Nucleus accumbens (tissue), 56 donors: ENCODE data around the gene ORM2.
"Not testable (repeated sequence)": the region's sequence is repeated elsewhere in the genome, so short reads cannot be mapped to it uniquely, and the experiment has no call there.

ENCODE experiments used
- DNase-seq, 56 donors: peaks; one replicate each; lab custom pipeline; 2025; lab: John Stamatoyannopoulos, UW

Gene ORM2

GRCh38 chr9:114312513-114312875 is 17.2 kb upstream of the ORM2 start:
- DNase-seq, result no peak

GRCh38 chr9:114313186-114313585 is 16.5 kb upstream of the ORM2 start:
- DNase-seq, result no peak

- DNase-seq, result no peak
Observed at GRCh38 chr9:114314256-114314867, 15.3 kb upstream of the ORM2 start.

- DNase-seq, result no peak
Observed at GRCh38 chr9:114314881-114315722, 14.6 kb upstream of the ORM2 start.

GRCh38 chr9:114315723-114316363 is 13.8 kb upstream of the ORM2 start:
- DNase-seq, result no peak

GRCh38 chr9:114316605-114317230 is 13.0 kb upstream of the ORM2 start:
- no peak for DNase-seq

- DNase-seq, result no peak
Observed at GRCh38 chr9:114317665-114318357, 11.9 kb upstream of the ORM2 start.

- no peak for DNase-seq
Observed at GRCh38 chr9:114318416-114318815, 11.3 kb upstream of the ORM2 start.

- peak in 1 of 56 donors; percentile 22 for DNase-seq
Observed at GRCh38 chr9:114319147-114319546, 10.5 kb upstream of the ORM2 start.

GRCh38 chr9:114320710-114321109 is 9.0 kb upstream of the ORM2 start:
- not testable (repeated sequence) for DNase-seq

GRCh38 chr9:114321759-114322158 is 7.9 kb upstream of the ORM2 start:
- no peak for DNase-seq

- DNase-seq, result not testable (repeated sequence)
Observed at GRCh38 chr9:114322160-114322818, 7.4 kb upstream of the ORM2 start.

- DNase-seq, result not testable (repeated sequence)
Observed at GRCh38 chr9:114322831-114323531, 6.7 kb upstream of the ORM2 start, which contains the start of gene ORM1. TSS of gene ORM1 (plus strand) at chr9:114323098. CDS start at chr9:114323134, 36 bp downstream.

GRCh38 chr9:114323849-114324248 is 5.8 kb upstream of the ORM2 start:
- DNase-seq, result not testable (repeated sequence)

- no peak for DNase-seq
Observed at GRCh38 chr9:114324492-114324891, 5.2 kb upstream of the ORM2 start.

GRCh38 chr9:114324965-114325364 is 4.7 kb upstream of the ORM2 start:
- not testable (repeated sequence) for DNase-seq

GRCh38 chr9:114325684-114326254 is 3.9 kb upstream of the ORM2 start:
- not testable (repeated sequence) for DNase-seq

- no peak for DNase-seq
Observed at GRCh38 chr9:114327749-114328148, 1.9 kb upstream of the ORM2 start.

- DNase-seq, result not testable (repeated sequence)
Observed at GRCh38 chr9:114328357-114328820, 1.3 kb upstream of the ORM2 start.
